Activated CD4-positive, alpha-beta T cell treated with anti-CD3 and anti-CD28 coated beads for 48 hours (primary cell): ENCODE results near the gene PLA1A.

Experiments used
- DNase-seq: peaks from one replicate; pipeline ENCODE4 v3.0.0-alpha.2; 2020

PLA1A gene

DNA sequence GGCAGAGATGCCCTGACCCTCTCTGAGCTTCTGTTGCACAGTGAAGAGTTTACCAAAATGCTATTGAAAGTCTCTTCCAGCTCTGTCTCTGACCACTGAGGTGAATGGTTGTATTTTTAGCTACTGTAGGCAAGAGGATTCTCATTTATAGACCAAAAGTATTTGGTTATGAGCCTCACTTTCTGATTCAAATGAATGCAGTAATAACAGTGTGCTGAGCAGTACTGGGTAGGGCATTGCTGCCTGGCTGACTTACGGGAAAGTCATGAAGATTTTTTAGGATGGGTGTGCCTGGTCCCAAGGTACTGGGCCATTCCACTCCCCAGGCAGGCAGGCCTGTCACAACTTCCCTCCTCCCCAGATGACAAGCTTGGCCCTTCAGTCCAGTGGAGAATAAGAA is 15.5 kb downstream of the PLA1A start:
- DNase-seq = no peak

DNA sequence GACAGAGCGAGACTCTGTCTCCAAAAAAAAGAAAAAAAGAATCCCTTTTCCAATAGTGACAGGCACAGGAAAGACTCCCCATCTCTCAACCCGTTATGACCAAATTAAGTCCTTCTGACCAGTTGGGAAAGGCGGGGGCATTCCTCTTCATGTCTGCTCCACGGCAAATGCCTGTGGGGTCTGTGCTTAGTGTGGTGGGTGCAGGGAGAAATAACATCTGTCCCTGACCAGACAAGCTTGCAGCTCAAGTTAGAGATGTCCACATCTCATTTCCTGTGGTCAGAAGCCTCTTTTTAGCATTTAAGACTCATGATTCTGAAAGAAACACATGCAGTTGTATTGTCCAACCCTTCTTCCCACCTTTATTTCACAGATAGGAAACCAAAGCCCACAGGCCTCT is 16.2 kb downstream of the PLA1A start:
- no peak for DNase-seq

GRCh38 chr3:119616056-119616455 is 18.4 kb downstream of the PLA1A start:
- no peak for DNase-seq

DNA sequence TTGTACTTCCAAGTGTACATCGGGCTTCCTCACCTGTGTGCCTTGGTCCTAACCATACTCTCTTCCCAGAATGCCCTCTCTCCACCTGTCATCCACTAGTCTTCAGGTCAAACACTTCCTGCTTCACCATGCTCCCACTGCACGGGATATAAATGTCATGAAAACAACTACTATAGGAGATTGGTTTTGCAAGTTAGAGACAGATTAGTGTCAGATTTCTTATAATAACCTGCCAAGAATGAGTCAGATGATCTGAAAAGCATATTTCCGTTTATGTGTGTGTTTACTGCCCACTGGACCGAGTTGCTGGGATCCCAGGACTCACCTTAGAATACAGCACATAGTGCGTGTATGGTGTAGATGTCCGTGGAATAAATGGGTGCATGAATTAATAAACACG is 21.4 kb downstream of the PLA1A start:
- no peak for DNase-seq

DNA sequence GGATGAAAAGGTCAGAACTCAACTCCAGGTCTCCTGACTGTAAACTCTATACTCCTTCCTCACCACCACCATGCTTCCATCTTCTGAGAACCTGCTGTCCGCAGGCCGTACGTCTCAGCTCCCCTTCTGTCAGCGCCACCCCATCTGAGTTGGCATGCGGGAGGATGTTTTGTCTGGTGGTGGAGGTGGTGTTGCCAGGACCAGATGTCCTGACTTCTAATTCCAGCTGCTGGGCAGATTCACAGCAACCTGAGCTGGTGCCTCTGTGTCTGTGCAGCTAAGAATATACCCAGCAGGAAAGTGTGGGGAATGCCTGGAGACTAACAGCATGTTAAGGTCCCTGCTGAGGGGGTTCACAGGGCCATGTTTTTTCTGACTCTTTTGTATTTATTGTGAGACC is 23.2 kb downstream of the PLA1A start:
- DNase-seq = no peak

GRCh38 chr3:119624002-119624720 is 26.5 kb downstream of the PLA1A start:
- no peak for DNase-seq

DNA sequence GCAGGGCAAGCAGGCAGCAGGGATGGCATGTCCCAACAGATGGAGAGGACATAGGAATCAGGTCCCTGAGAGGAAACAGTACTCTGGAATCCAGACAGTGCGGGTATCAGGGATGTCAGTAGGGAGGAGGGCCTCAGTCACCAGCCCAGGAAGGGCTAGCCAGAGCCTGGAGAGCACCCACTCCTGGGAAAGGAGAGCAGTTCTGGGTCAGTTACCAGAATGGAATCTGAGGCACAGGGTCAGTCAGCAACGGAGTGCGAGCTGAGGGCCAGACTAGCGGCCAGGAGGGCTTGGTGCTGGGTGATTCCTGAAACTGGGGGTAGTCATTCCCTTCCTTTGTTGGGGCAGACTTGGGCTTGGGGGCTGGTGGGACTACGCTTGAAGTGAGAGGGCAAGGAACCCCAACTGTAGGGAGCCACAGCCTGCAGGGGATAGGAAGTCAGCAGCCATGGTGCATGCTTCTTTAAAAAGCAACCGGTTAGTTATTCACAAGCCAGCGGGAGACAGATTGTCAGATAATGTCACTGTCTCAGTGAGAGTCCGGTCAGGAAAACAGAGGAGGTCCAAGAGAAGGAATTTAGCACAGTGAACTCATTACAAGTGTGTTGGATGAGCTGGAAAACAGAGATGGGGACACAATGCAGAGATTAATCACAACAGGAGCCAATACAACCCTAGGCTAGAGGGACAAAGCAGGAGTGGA is 27.9 kb downstream of the PLA1A start:
- DNase-seq = no peak

GRCh38 chr3:119626196-119626595 is 28.5 kb downstream of the PLA1A start:
- DNase-seq = no peak

- peak; percentile 25 for DNase-seq
These were observed 29.8 kb downstream of the PLA1A start for GRCh38 chr3:119627461-119627860.

DNA sequence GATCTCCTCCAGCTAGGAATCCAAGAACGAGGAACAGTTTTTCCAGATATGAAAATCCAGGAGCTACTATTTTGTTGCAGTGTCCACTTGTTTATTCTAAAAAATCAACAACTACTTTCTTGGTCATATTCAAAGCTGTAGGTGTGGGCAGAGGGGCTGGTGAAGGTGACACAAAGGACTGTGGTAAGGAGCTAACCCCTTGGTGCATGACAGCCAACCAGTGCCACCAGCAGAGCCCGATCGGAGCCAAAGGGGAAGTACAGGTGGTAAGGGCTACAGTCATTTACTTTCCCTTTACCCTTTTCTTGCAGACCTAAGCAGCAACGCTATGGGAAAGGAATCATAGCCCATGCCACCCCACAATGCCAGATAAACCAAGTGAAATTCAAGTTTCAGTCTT is 30.7 kb downstream of the PLA1A start:
- peak; percentile 45 for DNase-seq

GRCh38 chr3:119628816-119629445 is 31.2 kb downstream of the PLA1A start:
- no peak for DNase-seq

DNA sequence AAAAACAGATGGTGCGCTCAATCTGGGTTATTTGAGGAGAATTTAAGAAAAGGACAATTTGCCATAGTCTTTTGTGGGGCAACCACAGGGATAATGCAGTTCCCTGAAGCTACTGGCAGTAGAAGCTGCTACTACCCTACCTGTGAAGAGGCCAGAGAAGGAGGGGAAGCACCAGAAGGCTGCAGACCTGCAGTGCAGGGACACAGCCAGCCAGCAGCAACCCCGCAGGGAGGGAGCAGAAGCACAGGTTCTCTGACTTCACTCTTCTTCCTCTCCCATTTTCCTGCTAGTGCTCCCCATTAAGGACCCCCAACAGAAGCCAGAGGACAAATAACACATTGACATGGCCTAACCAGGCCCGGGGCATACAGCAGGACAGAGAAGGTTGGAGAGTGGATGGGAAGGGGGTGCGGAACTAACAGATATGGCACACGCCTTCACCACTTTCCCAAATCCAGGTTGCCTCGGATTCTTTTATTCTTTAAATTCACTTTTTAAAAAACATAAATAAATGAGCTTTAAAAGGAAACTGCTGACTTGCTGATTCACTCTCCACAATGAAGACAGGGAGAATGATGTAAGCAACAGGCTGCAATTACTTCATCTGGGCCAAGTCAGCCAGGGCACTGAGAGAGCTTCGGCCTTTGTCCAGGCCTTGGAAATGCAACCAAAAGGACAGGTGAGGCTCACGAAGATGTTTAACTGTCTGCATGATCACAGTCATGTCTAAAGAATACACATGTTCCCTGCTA is 32.6 kb downstream of the PLA1A start:
- no peak for DNase-seq

- no peak for DNase-seq
These were observed 33.2 kb downstream of the PLA1A start for GRCh38 chr3:119630880-119631329.

DNA sequence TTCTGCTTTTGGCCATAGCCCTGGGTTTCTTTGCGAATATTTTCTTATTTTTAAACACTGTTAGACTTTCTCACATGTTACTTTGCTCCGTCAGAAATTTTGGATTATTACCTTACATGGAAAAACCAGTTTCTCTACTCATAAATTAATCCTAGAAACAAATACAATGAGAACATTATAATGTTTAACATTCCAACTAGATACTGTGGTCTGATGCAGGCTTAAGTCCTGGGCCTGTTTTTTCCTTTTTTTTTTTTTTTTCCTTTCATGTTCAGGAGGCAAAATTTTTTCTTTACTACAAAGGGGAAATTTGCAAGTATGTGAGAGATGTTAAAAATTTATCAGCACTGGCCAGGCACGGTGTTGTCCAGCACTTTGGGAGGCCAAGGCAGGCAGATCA is 33.8 kb downstream of the PLA1A start:
- no peak for DNase-seq

- no peak for DNase-seq
These were observed 34.5 kb downstream of the PLA1A start for GRCh38 chr3:119632216-119632615.

DNA sequence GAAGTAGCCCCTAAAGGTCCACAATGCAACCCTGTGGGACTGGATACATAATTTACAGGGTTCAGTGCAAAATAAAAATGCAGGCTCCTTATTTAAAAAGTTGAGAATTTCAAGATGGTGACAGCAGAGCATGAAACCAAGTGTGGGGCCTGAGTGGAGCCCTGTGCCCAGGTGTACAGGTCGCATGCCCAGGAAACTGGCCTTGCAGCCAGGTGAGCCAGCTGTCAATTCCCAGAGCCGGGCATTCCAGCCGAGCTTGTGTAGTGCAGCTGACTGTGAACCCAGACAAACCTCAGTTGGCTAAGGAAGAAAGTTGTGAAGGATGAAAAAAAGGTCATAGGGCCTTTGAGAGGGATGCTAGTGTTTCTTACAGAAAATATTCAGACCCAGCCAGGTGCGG is 35.1 kb downstream of the PLA1A start:
- no peak for DNase-seq

- no peak for DNase-seq
These were observed 38.0 kb downstream of the PLA1A start for GRCh38 chr3:119635719-119636118.

GRCh38 chr3:119636249-119636648 is 38.6 kb downstream of the PLA1A start:
- DNase-seq = no peak

GRCh38 chr3:119636891-119637611 is 39.4 kb downstream of the PLA1A start:
- DNase-seq = no peak

- DNase-seq = peak; percentile 9
These were observed 40.2 kb downstream of the PLA1A start for GRCh38 chr3:119637679-119638477.

- peak; percentile 20 for DNase-seq
These were observed 42.0 kb downstream of the PLA1A start for GRCh38 chr3:119639494-119640350.
